PFSK-1 (cell line): ENCODE data around the gene FANK1.

Source experiments
- FOXP2 ChIP-seq: optimal IDR thresholded peaks from 2 replicates; pipeline ENCODE3; 2011; ENCODE audit warnings: borderline replicate concordance, control low read depth, inconsistent platforms; ENCODE audit not compliant: insufficient read depth; ENCODE audit errors: extremely low read length, extremely low read depth
- POLR2AphosphoS5 ChIP-seq: IDR thresholded peaks from 2 replicates; pipeline ENCODE4 v1.6.1; 2012; ENCODE audit warnings: low read depth, mild to moderate bottlenecking, control low read depth, low read length, moderate library complexity
- SIN3A ChIP-seq: IDR thresholded peaks from 2 replicates; pipeline ENCODE4 v1.6.1; 2012; ENCODE audit warnings: mild to moderate bottlenecking, low read length, moderate library complexity, borderline replicate concordance; ENCODE audit not compliant: insufficient read depth
- TAF1 ChIP-seq: IDR thresholded peaks from 2 replicates; pipeline ENCODE4 v1.6.1; 2012; ENCODE audit warnings: low read length, control low read depth, borderline replicate concordance; ENCODE audit not compliant: insufficient read depth
- TF ChIP-seq, protein P1 (sequence below), 2 experiments: IDR thresholded peaks; 2 replicates each; pipeline versions ENCODE4 v1.6.1 to v1.8.0; 2011 to 2012; ENCODE audit warnings: low read depth in 2 of 2, low read length in 2 of 2, control low read depth in 1 of 2, inconsistent platforms in 1 of 2, mild to moderate bottlenecking in 1 of 2, moderate library complexity in 1 of 2; ENCODE audit not compliant: insufficient read depth in 1 of 2

The FANK1 gene

DNA sequence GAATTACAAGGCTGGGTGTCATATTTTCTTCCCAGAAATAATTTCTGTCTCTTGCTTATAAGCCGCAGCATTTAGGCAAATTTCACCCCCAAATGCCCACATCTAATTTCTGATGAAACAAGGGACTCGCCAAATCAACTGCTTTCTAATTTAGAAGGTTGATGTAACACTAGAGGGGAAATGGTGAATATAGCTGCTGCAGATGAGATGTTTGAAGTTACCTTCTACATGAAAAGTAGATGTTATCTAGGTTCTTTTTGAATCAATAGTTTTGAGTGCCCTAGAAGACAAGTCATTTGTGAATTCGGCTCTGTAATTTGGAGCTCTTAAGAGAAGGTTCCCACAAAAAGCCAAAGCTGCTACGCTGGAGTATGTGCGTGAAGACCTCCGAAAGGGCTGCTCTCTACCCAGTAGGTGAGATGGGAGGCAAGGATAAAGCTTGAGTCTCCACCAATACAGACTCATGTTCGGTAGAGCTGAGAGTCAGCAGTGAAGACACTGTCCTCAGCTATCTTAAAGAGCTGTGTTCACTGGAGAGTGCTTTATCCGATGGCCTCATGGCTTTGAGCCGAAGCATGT is 99.5 kb downstream of the FANK1 start:
- no peak for TF ChIP-seq SIN3A
- TF ChIP-seq, protein P1, sequence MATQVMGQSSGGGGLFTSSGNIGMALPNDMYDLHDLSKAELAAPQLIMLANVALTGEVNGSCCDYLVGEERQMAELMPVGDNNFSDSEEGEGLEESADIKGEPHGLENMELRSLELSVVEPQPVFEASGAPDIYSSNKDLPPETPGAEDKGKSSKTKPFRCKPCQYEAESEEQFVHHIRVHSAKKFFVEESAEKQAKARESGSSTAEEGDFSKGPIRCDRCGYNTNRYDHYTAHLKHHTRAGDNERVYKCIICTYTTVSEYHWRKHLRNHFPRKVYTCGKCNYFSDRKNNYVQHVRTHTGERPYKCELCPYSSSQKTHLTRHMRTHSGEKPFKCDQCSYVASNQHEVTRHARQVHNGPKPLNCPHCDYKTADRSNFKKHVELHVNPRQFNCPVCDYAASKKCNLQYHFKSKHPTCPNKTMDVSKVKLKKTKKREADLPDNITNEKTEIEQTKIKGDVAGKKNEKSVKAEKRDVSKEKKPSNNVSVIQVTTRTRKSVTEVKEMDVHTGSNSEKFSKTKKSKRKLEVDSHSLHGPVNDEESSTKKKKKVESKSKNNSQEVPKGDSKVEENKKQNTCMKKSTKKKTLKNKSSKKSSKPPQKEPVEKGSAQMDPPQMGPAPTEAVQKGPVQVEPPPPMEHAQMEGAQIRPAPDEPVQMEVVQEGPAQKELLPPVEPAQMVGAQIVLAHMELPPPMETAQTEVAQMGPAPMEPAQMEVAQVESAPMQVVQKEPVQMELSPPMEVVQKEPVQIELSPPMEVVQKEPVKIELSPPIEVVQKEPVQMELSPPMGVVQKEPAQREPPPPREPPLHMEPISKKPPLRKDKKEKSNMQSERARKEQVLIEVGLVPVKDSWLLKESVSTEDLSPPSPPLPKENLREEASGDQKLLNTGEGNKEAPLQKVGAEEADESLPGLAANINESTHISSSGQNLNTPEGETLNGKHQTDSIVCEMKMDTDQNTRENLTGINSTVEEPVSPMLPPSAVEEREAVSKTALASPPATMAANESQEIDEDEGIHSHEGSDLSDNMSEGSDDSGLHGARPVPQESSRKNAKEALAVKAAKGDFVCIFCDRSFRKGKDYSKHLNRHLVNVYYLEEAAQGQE (IDR thresholded peaks at IDR 0.05; ENCODE audit: insufficient read depth in 1 of 2, low read depth in 2 of 2, low read length in 2 of 2), result no peak
- no peak for TF ChIP-seq POLR2AphosphoS5
- no peak for TF ChIP-seq TAF1
- TF ChIP-seq FOXP2, result no peak

DNA sequence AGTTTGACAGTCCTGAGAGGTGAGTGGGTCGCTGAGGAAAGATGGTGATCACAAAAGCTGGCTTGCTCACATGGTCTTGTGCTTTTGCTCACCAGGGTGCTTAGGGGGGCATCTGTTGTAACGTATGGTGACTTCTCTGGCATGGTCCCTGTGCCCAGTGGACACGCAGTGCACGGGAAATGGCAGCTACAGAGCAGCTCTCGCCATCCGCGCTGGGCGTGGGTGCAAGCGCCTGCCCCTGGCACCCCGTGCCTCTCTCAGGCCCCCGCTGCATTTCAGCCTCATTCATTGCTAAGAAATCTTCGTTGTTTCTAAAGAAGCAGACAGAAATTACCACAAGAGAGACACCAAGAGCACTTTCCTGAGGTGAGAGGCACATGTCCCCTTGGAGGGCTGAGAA is 101.2 kb downstream of the FANK1 start:
- TF ChIP-seq POLR2AphosphoS5 (no peak), TAF1 (no peak), FOXP2 (no peak), SIN3A (no peak)
- TF ChIP-seq, protein P1 (IDR thresholded peaks at IDR 0.05; ENCODE audit: insufficient read depth in 1 of 2, low read depth in 2 of 2, low read length in 2 of 2), result no peak

DNA sequence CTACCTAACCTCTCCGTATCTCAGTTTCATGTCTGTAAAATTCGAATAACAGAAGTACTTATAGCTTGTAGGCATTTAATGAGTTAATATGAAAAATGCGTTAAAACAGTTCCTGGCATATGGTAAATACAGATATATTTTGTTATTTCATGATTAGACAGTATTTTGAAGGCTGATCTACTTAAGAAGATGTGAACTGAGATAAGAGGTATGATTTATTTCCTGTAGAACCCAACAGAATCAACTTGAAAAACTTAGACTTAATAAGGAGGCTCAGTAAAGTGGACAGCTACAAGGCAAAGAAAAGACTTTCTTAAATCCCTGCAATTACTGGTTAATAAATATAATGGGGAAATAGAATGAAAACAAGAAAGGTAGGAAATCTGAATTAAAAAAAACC is 103.3 kb downstream of the FANK1 start:
- TF ChIP-seq TAF1 (no peak), SIN3A (no peak), POLR2AphosphoS5 (no peak), FOXP2 (no peak)
- TF ChIP-seq, protein P1 (IDR thresholded peaks at IDR 0.05; ENCODE audit: insufficient read depth in 1 of 2, low read depth in 2 of 2, low read length in 2 of 2), result no peak

DNA sequence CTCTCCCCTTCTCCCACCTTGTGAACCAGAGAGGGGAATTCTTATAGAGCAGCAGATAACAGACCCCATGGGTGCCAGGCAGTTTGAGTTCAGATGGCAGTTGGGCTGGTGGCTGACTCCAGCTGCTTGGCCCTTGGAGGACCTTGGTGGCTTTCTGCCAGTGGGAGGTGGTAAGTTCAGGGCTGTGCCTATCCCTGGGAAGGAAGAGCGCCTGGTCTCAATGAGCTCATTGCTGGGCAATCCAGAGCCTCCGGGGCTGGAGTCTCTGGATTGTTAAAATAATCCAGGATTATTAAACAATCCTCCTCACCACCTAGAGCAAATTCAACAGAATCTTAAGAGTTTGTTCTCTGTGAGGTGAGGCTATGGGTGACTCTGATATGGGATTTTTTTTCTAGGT is 105.2 kb downstream of the FANK1 start:
- TF ChIP-seq, protein P1 (IDR thresholded peaks at IDR 0.05; ENCODE audit: insufficient read depth in 1 of 2, low read depth in 2 of 2, low read length in 2 of 2), result no peak
- TF ChIP-seq TAF1 (no peak), SIN3A (no peak), POLR2AphosphoS5 (no peak), FOXP2 (no peak)
